GM18873 (cell line): ENCODE measurements around the gene BCL2L1.
"Not testable (repeated sequence)": the region's sequence is repeated elsewhere in the genome, so short reads cannot be mapped to it uniquely, and the experiment has no call there.

Experiments used
- ATAC-seq: cut with Tn5 transposase; IDR thresholded peaks from one replicate; pipeline ENCODE4 v1.9.1; 2021; ENCODE audit warnings: mild to moderate bottlenecking, moderate library complexity, moderate number of reproducible peaks; ENCODE audit not compliant: unreplicated experiment, low FRiP score

Gene BCL2L1

GRCh38 chr20:31722257-31723068 is at the start of gene BCL2L1:
Gene BCL2L1 (minus strand): TSS chr20:31722868. CDS start chr20:31722218, 650 bp downstream.
- no peak for ATAC-seq

DNA sequence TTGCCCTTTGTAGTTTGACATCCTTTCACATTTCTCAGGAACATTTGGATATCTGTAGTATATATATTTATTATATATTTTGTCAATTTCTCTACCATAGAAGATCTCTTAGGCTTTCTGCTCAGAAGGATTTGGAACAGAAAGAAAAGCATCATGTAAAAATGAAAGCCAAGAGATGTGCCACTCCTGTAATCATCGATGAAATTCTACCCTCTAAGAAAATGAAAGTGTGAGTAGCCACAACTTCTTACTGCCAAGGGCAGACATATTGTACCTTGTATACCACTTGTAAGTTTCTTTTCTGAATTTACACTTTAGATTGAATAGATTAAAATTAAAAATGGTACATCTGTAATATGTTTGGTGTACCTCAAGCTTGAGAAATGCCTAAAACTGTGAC is 47.6 kb upstream of the BCL2L1 start:
- no peak for ATAC-seq

- ATAC-seq: no peak
Observed at GRCh38 chr20:31769681-31770080, 47.0 kb upstream of the BCL2L1 start.

DNA sequence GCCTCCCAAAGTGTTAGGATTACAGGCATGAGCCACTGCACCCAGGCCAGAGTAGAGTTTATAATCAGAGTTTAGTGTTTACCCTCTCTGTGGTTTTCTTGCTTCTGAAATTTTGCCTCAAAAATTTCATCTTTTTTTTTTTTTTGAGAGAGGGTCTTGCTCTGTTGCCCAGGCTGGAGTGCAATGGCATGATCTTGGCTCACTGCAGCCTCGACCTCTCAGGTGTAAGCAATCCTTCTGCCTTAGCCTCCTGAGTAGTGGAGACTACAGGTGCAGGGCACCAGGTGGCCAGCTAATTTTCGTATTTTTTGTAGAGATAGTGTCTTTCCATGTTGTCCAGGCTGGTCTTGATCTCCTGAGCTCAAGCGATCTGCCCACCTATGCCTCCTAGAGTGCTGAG is 45.1 kb upstream of the BCL2L1 start:
- ATAC-seq: no peak

DNA sequence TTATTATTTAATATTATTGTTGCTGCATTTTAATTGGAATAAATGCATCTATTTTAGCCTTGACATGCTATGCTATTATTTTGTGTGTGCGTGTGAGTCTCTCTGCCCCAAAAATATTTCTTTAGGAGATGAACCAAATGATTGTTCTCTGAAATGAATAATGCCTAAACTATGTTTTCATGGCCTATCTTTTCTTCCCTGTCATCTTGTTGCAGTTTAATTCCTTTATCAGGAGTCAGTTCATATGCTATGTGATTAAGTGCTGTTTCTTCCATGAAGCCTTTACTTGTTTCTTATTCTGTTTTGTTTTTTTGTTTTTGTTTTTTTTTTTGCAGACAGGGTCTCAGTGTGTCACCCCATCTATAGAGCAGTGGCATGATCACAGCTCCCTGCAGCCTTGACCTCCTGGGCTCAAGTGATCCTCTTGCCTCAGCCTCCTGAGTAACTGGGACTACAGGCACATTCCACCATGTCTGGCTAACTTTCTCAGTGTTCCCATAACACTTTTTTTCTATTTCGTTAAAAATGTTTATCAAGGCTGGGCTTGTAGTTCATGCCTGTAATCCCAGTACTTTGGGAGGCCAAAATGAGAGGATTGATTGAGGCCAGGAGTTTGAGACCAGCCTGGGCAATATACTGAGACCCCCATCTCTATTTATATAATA is 42.1 kb upstream of the BCL2L1 start:
- no peak for ATAC-seq

DNA sequence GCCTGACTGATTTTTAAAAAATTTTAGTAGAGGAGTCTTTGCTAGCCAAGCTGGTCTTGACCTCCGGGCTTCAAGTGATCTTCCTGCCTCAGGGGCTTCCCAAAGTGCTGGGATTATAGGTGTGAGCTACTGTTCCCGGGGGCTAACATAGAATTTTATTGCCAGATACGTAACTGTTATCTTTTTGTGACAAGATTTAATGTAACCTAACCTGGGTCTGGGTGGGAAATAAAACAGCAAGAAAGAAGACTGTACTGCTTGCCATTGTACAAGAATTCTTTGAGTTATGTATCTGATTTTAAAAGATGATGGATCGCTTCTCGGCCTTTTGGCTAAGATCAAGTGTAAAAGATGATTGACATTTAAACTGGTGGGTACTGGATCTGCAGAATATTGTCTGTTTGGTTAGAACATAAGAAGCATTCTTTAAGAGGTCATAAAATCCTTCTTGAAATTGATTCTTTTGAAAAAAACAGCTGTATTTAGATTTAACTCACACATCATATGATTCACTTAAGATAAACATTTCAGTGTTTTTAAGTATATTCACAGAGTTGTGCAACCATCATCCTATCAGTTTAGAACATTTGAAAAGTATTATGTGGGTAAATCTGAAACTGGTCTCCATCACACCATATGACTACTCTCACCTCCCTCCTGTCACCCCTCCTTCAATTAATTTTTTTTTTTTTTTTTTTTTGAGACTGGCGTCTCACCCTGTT is 38.0 kb upstream of the BCL2L1 start:
- ATAC-seq: no peak

GRCh38 chr20:31759836-31760518 is 37.3 kb upstream of the BCL2L1 start:
- no peak for ATAC-seq

DNA sequence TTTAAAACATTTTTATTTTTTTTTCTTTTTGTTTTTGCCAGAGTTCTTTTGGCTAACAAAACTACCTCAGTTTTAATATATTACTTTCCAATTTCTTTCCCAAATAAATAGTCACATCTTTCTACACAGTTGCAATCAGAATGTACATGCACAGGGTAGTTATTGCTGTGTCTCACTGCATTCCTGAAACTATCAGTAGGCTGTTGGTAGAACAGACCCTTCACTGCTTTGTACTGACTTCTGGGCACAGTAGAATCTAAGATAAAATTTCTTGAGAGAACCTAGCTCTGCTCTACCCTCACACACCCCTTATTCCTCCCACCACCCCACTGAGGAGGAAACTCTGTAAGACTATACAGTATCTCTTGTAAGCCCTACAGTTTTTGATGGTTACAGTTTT is 36.3 kb upstream of the BCL2L1 start:
- ATAC-seq: no peak

GRCh38 chr20:31758521-31758920 is 35.9 kb upstream of the BCL2L1 start:
- ATAC-seq: no peak

GRCh38 chr20:31757254-31757653 is 34.6 kb upstream of the BCL2L1 start:
- ATAC-seq: no peak

- ATAC-seq: no peak
Observed at GRCh38 chr20:31751126-31751525, 28.5 kb upstream of the BCL2L1 start.

- ATAC-seq: no peak
Observed at GRCh38 chr20:31749223-31749622, 26.6 kb upstream of the BCL2L1 start.

- ATAC-seq: no peak
Observed at GRCh38 chr20:31747640-31748039, 25.0 kb upstream of the BCL2L1 start.

GRCh38 chr20:31747028-31747427 is 24.4 kb upstream of the BCL2L1 start:
- ATAC-seq: not testable (repeated sequence)

GRCh38 chr20:31746068-31746878 is 23.6 kb upstream of the BCL2L1 start:
- no peak for ATAC-seq

DNA sequence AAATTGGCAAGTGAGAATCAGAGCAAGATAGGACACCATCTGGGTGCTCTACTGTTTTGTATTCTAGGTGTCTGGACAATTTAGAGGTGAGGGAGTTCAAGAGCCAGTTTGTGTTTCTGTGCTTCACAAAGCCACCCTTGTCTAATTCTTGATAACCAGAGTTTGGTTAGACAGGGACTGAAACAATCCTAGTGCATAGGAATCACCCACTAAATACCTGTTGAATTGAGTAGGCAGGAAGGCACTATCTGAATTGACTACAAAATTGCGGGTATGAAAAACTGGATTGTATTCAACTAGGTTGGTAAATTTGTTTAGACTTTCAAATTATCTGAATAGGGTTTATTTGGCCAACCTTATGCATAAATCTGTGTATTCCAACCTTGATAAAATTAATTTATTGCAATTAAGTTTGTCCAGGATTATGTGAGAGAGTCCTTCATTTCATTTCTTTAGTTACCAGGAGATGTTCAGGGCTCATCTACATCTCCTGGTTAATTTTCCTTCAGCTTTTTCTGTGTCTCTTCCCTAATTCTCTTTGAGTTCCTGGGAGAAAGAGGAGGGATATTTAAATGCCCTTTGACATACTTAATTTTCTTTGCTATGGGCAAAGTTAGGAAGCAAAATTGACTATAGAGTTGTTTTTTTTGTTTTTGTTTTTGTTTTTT is 18.1 kb upstream of the BCL2L1 start:
- ATAC-seq: no peak

DNA sequence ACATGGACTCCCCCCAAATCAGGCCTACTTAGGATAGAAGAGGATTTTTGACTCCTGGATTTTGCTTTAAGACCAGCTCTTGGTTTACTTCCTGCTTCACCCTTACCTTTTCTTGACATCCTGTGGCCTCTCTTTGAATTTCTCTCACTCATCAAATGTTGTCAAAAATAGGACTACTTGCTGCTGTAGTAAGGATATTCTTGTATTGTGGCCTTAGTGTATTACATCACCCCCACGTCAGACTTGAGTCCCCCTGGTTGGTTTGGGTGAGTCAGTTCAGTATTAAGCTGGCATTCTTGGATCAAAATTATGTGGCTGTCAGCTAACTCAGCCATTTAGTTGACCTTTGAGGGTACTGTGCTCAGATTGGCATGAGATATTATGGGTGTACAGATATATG is 17.5 kb upstream of the BCL2L1 start:
- no peak for ATAC-seq

- ATAC-seq: no peak
Observed at GRCh38 chr20:31739550-31739977, 16.9 kb upstream of the BCL2L1 start.
